ENCODE results near the gene ZC3H14. TPM values are rescaled to one million over a fixed set of nuclear protein-coding genes. Genes with fewer than 3 reads are reported as not detected.
A peak's percentile ranks its signal among the peaks of the same experiment; 100 is the strongest.

The ZC3H14 gene
- total RNA-seq, 2 donors from 2014 or later = 52.6 to 54.3 TPM

GRCh38 chr14:88547386-88547780, 15.5 kb upstream of the ZC3H14 start:
- no peak for DNase-seq
- Histone ChIP-seq H3K4me3 (no peak overlapping the region), H3K27ac (peak overlapping the region; percentile 73), H3K9me3 (no peaks in the 10 kb centered on the region), H3K4me1 (peaks cover 13% of the 10 kb centered on the region), H3K36me3 (no peaks in the 10 kb centered on the region), H3K27me3 (no peaks in the 10 kb centered on the region), H3K9ac (ENCODE audit: low read depth in 2 of 2, low read length in 2 of 2) (peak overlapping the region in 1 of 2 donors; percentile 35)
- TF ChIP-seq CTCF (IDR thresholded peaks at IDR 0.05) = no peak
- intact Hi-C loops (cut with DNase I) = no loop called here

- intact Hi-C loops (cut with DNase I) = no loop called here
- Histone ChIP-seq H3K4me3 (no peak overlapping the region), H3K4me1 (peaks cover 6% of the 10 kb centered on the region), H3K27ac (no peak overlapping the region), H3K36me3 (no peaks in the 10 kb centered on the region), H3K27me3 (no peaks in the 10 kb centered on the region), H3K9ac (ENCODE audit: low read depth in 2 of 2, low read length in 2 of 2) (no peak overlapping the region), H3K9me3 (no peaks in the 10 kb centered on the region)
- DNase-seq = no peak
- no peak for TF ChIP-seq CTCF (IDR thresholded peaks at IDR 0.05)
Observed at GRCh38 chr14:88550078-88550477, 12.8 kb upstream of the ZC3H14 start.

GRCh38 chr14:88551094-88551870, 11.6 kb upstream of the ZC3H14 start:
- no peaks in the 10 kb centered on the region for H3K9me3 ChIP-seq
- H3K36me3 ChIP-seq = no peaks in the 10 kb centered on the region
- no peaks in the 10 kb centered on the region for H3K27me3 ChIP-seq
- peak overlapping the region; percentile 57 for H3K4me3 ChIP-seq
- no peak for TF ChIP-seq CTCF (IDR thresholded peaks at IDR 0.05)
- intact Hi-C loops (cut with DNase I) = no loop called here
- peak overlapping the region; percentile 68 for H3K27ac ChIP-seq
- H3K4me1 ChIP-seq = peaks cover 6% of the 10 kb centered on the region
- H3K9ac ChIP-seq (ENCODE audit: low read depth in 2 of 2, low read length in 2 of 2) = peak overlapping the region; percentile 64 to 92
- DNase-seq = peak; percentile 91

GRCh38 chr14:88551980-88552431, 10.8 kb upstream of the ZC3H14 start:
- H3K36me3 ChIP-seq = no peaks in the 10 kb centered on the region
- DNase-seq = no peak
- H3K9ac ChIP-seq (ENCODE audit: low read depth in 2 of 2, low read length in 2 of 2) = peak overlapping the region; percentile 64 to 92
- H3K4me3 ChIP-seq = peak overlapping the region; percentile 57
- no peaks in the 10 kb centered on the region for H3K9me3 ChIP-seq
- intact Hi-C loops (cut with DNase I) = no loop called here
- H3K27me3 ChIP-seq = no peaks in the 10 kb centered on the region
- H3K4me1 ChIP-seq = peaks cover 6% of the 10 kb centered on the region
- peak overlapping the region; percentile 68 for H3K27ac ChIP-seq
- TF ChIP-seq CTCF (IDR thresholded peaks at IDR 0.05) = no peak

- intact Hi-C loops (cut with DNase I) = no loop called here
- no peaks in the 10 kb centered on the region for H3K27me3 ChIP-seq
- H3K4me3 ChIP-seq = no peak overlapping the region
- no peak for DNase-seq
- no peak overlapping the region for H3K27ac ChIP-seq
- no peaks in the 10 kb centered on the region for H3K9me3 ChIP-seq
- no peaks in the 10 kb centered on the region for H3K36me3 ChIP-seq
- peak overlapping the region in 1 of 2 donors; percentile 92 for H3K9ac ChIP-seq (ENCODE audit: low read depth in 2 of 2, low read length in 2 of 2)
- no peaks in the 10 kb centered on the region for H3K4me1 ChIP-seq
- TF ChIP-seq CTCF (IDR thresholded peaks at IDR 0.05) = no peak
Observed at GRCh38 chr14:88552876-88553275, 10.0 kb upstream of the ZC3H14 start.
